Neural progenitor cell (in vitro differentiated cells): ENCODE results near the gene GTF2IRD1. TPM values are rescaled to one million over a fixed set of nuclear protein-coding genes. Genes with fewer than 3 reads are reported as not detected.
"Not testable (repeated sequence)": the region's sequence is repeated elsewhere in the genome, so short reads cannot be mapped to it uniquely, and the experiment has no call there.

Experiments
- DNase-seq: peaks from one replicate; pipeline ENCODE4 v3.0.0-alpha.2; 2016; ENCODE audit warnings: low spot score
- H2AFZ ChIP-seq: fragments of 200-600 bp; sonication (generic); replicated peaks from 2 replicates; pipeline ENCODE4 v1.6.1; 2016; ENCODE audit warnings: antibody characterized with exemption
- H3F3A ChIP-seq: fragments of 200-600 bp; sonication (generic); 2 replicates; pipeline ENCODE4 v1.6.1; 2016; ENCODE audit warnings: antibody characterized with exemption, low read depth
- H3K27ac ChIP-seq: fragments of 200-600 bp; sonication (generic); 2 replicates; pipeline ENCODE4 v1.5.1; 2016; ENCODE audit warnings: mild to moderate bottlenecking
- H3K27me3 ChIP-seq: fragments of 200-600 bp; sonication (generic); 2 replicates; pipeline ENCODE4 v1.6.1; 2016; ENCODE audit warnings: mild to moderate bottlenecking, moderate library complexity
- H3K36me3 ChIP-seq: fragments of 200-600 bp; sonication (generic); 2 replicates; pipeline ENCODE4 v1.5.1; 2016
- H3K4me1 ChIP-seq: fragments of 200-600 bp; sonication (generic); 2 replicates; pipeline ENCODE4 v1.6.1; 2016; ENCODE audit warnings: mixed run types
- H3K4me2 ChIP-seq: fragments of 200-600 bp; sonication (generic); 2 replicates; pipeline ENCODE4 v1.6.1; 2016
- H3K4me3 ChIP-seq: fragments of 200-600 bp; sonication (generic); 2 replicates; pipeline ENCODE4 v1.5.1; 2016
- H3K79me2 ChIP-seq: fragments of 200-600 bp; sonication (generic); 2 replicates; pipeline ENCODE4 v1.6.1; 2016; ENCODE audit warnings: low read depth
- H3K9ac ChIP-seq: fragments of 200-600 bp; sonication (generic); 2 replicates; pipeline ENCODE4 v1.6.1; 2016
- H3K9me3 ChIP-seq: fragments of 200-600 bp; sonication (generic); 2 replicates; pipeline ENCODE4 v1.5.1; 2016; ENCODE audit warnings: low read depth
- H4K20me1 ChIP-seq: fragments of 200-600 bp; sonication (generic); 2 replicates; pipeline ENCODE4 v1.6.1; 2016; ENCODE audit warnings: low read depth
- H3K27ac Mint-ChIP-seq: 3 replicates; pipeline ENCODE4 v1.8.0; 2021; ENCODE audit warnings: mixed read lengths
- H3K27me3 Mint-ChIP-seq: 2 replicates; pipeline ENCODE4 v1.8.0; 2022; ENCODE audit warnings: low read depth, mild to moderate bottlenecking, inconsistent platforms, moderate library complexity, mixed read lengths; ENCODE audit not compliant: insufficient read depth
- H3K36me3 Mint-ChIP-seq: 3 replicates; pipeline ENCODE4 v1.8.0; 2021; ENCODE audit warnings: mixed read lengths
- H3K4me1 Mint-ChIP-seq: 3 replicates; pipeline ENCODE4 v1.8.0; 2021; ENCODE audit warnings: mixed read lengths
- H3K4me3 Mint-ChIP-seq: 3 replicates; pipeline ENCODE4 v1.8.0; 2021; ENCODE audit warnings: mild to moderate bottlenecking, moderate library complexity, mixed read lengths
- H3K9me3 Mint-ChIP-seq: 3 replicates; pipeline ENCODE4 v1.8.0; 2020; ENCODE audit warnings: mixed read lengths
- CTCF ChIP-seq: fragments of 200-600 bp; sonication (generic); IDR thresholded peaks from 2 replicates; pipeline ENCODE4 v1.5.1; 2017; ENCODE audit warnings: antibody characterized with exemption, mild to moderate bottlenecking
- EZH2 ChIP-seq: fragments of 200-600 bp; sonication (generic); IDR thresholded peaks from 2 replicates; pipeline ENCODE4 v1.6.1; 2017; ENCODE audit warnings: antibody characterized with exemption, mild to moderate bottlenecking, moderate library complexity
- EZH2phosphoT487 ChIP-seq: fragments of 200-600 bp; sonication (generic); IDR thresholded peaks from 2 replicates; pipeline ENCODE4 v1.6.1; 2017; ENCODE audit warnings: antibody characterized with exemption
- total RNA-seq: library from RNA; depleted of rRNA; stranded (reverse); fragments of >200 nt; gene quantifications from 2 replicates; pipeline ENCODE4 v1.2.3, GENCODE V29; 2015; ENCODE audit warnings: low replicate concordance

The GTF2IRD1 gene
- total RNA-seq, 1 donor from 2014 or later = 25.6 TPM

DNA sequence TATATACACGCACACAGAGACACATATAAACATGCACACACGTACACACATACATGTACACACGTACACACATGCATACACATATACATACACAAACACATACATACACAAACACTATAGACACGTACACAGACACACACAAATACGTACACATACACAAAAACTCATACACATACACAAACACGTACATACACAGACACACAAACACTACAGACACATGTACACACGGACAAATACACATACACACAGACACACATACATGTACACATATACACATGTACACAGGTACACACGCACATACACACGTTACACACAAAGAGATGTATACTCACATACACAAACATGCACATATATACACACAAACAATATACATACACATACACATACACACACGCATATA, 35.2 kb upstream of the GTF2IRD1 start:
- no peak overlapping the region for H3K27ac ChIP-seq
- H3K9ac ChIP-seq = no peak overlapping the region
- H3K4me3 ChIP-seq = no peak overlapping the region
- Mint-ChIP-seq H3K4me3 (peak overlapping the region; percentile 1), H3K36me3 (no peaks in the 10 kb centered on the region), H3K4me1 (peaks cover 2% of the 10 kb centered on the region), H3K27ac (peak overlapping the region; percentile 13), H3K9me3 (no peaks in the 10 kb centered on the region), H3K27me3 (peaks cover 4% of the 10 kb centered on the region)
- DNase-seq = no peak
- no peaks in the 10 kb centered on the region for H3K27me3 ChIP-seq
- H3K79me2 ChIP-seq = no peaks in the 10 kb centered on the region
- H4K20me1 ChIP-seq = no peaks in the 10 kb centered on the region
- no peaks in the 10 kb centered on the region for H3F3A ChIP-seq
- no peak for TF ChIP-seq EZH2
- no peak for TF ChIP-seq EZH2phosphoT487
- no peak for TF ChIP-seq CTCF
- no peaks in the 10 kb centered on the region for H3K9me3 ChIP-seq
- no peak overlapping the region for H3K4me2 ChIP-seq
- no peak overlapping the region for H2AFZ ChIP-seq
- no peaks in the 10 kb centered on the region for H3K36me3 ChIP-seq
- no peaks in the 10 kb centered on the region for H3K4me1 ChIP-seq

DNA sequence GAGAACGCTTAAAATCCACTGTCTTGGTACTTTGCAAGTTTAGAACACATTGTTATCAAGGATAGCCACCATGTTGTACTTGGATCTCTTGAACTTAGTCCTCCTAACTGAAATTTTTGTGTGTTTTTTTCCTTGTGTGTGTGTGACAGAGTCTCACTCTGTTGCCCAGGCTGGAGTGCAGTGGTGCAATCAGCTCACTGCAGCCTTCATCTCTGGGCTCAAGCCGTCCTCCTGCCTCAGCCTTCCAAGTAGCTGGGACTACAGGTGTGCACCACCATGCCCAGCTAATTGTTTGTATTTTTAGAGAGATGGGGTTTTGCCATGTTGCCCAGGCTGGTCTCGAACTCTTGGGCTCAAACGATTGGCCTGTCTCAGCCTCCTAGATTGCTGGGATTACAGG, 34.5 kb upstream of the GTF2IRD1 start:
- not testable (repeated sequence) for H2AFZ ChIP-seq, H3K27me3 Mint-ChIP-seq, H3K9me3 Mint-ChIP-seq, H3K4me2 ChIP-seq, H4K20me1 ChIP-seq, H3K4me1 ChIP-seq, H3K4me3 ChIP-seq, H3K79me2 ChIP-seq, H3K36me3 ChIP-seq, H3K9ac ChIP-seq, H3K4me3 Mint-ChIP-seq, H3K27ac ChIP-seq, H3K4me1 Mint-ChIP-seq, H3K27me3 ChIP-seq, H3K27ac Mint-ChIP-seq, H3K9me3 ChIP-seq, H3K36me3 Mint-ChIP-seq, DNase-seq, H3F3A ChIP-seq

- H3K27ac ChIP-seq = no peak overlapping the region
- H3K4me3 Mint-ChIP-seq = no peak overlapping the region
- no peak overlapping the region for H3K4me2 ChIP-seq
- H4K20me1 ChIP-seq = no peaks in the 10 kb centered on the region
- no peaks in the 10 kb centered on the region for H3K36me3 ChIP-seq
- no peak overlapping the region for H3K27ac Mint-ChIP-seq
- H3K4me3 ChIP-seq = no peak overlapping the region
- no peak for DNase-seq
- peaks cover 2% of the 10 kb centered on the region for H3K4me1 Mint-ChIP-seq
- peaks cover 4% of the 10 kb centered on the region for H3K27me3 Mint-ChIP-seq
- H3K9ac ChIP-seq = no peak overlapping the region
- H3K79me2 ChIP-seq = no peaks in the 10 kb centered on the region
- TF ChIP-seq EZH2phosphoT487 (no peak), CTCF (no peak)
- no peak overlapping the region for H2AFZ ChIP-seq
- no peaks in the 10 kb centered on the region for H3K27me3 ChIP-seq
- no peaks in the 10 kb centered on the region for H3F3A ChIP-seq
- no peaks in the 10 kb centered on the region for H3K9me3 ChIP-seq
- no peaks in the 10 kb centered on the region for H3K9me3 Mint-ChIP-seq
- H3K36me3 Mint-ChIP-seq = no peaks in the 10 kb centered on the region
- no peaks in the 10 kb centered on the region for H3K4me1 ChIP-seq
These were observed 33.7 kb upstream of the GTF2IRD1 start for GRCh38 chr7:74420006-74420405.

GRCh38 chr7:74424291-74424880, 29.3 kb upstream of the GTF2IRD1 start:
- H3K27ac Mint-ChIP-seq = no peak overlapping the region
- no peaks in the 10 kb centered on the region for H3F3A ChIP-seq
- DNase-seq = no peak
- no peaks in the 10 kb centered on the region for H3K36me3 ChIP-seq
- H3K79me2 ChIP-seq = no peaks in the 10 kb centered on the region
- peaks cover 8% of the 10 kb centered on the region for H3K4me1 Mint-ChIP-seq
- no peaks in the 10 kb centered on the region for H3K36me3 Mint-ChIP-seq
- H3K27me3 Mint-ChIP-seq = peaks cover 7% of the 10 kb centered on the region
- H3K27ac ChIP-seq = no peak overlapping the region
- H3K9me3 Mint-ChIP-seq = no peaks in the 10 kb centered on the region
- H3K27me3 ChIP-seq = no peaks in the 10 kb centered on the region
- no peak overlapping the region for H3K4me3 Mint-ChIP-seq
- H2AFZ ChIP-seq = no peak overlapping the region
- H3K4me2 ChIP-seq = no peak overlapping the region
- no peaks in the 10 kb centered on the region for H3K4me1 ChIP-seq
- H3K9me3 ChIP-seq = no peaks in the 10 kb centered on the region
- H3K4me3 ChIP-seq = no peak overlapping the region
- no peaks in the 10 kb centered on the region for H4K20me1 ChIP-seq
- H3K9ac ChIP-seq = no peak overlapping the region
- TF ChIP-seq CTCF (no peak), EZH2 (no peak), EZH2phosphoT487 (no peak)
